ENCODE measurements around the gene NANOS2. TPM values are rescaled to one million over a fixed set of nuclear protein-coding genes. Genes with fewer than 3 reads are reported as not detected.

The NANOS2 gene
- total and polyA plus RNA-seq, 2 of the 13 experiments (the other 11 are each of a cell fraction or from before 2014, with no cell fraction given) = not detected

GRCh38 chr19:45901432-45901911 lies 13.1 kb downstream of the NANOS2 start (continued):
- TF ChIP-seq TOPORS (CRISPR knock-in tag; IDR thresholded peaks at IDR 0.05) (no peak), ZNF263 (CRISPR knock-in tag; IDR thresholded peaks at IDR 0.05) (no peak), ZNF724P (CRISPR knock-in tag; IDR thresholded peaks at IDR 0.05; ENCODE audit: borderline replicate concordance) (no peak), PITX1 (CRISPR knock-in tag; IDR thresholded peaks at IDR 0.05) (no peak), PRPF4 (IDR thresholded peaks at IDR 0.05; ENCODE audit: low read depth, low read length, poor library complexity, severe bottlenecking) (peak; percentile 39), CREB1 (IDR thresholded peaks at IDR 0.05) (no peak), CREB1 (CRISPR knock-in tag; IDR thresholded peaks at IDR 0.05) (no peak), SNAPC4 (CRISPR knock-in tag; IDR thresholded peaks at IDR 0.05) (no peak), ZNF740 (CRISPR knock-in tag; IDR thresholded peaks at IDR 0.05) (0 out of 2 replicates have a peak, but pooled peaks have one; percentile 27), SP1 (IDR thresholded peaks at IDR 0.05) (no peak), SP1 (CRISPR knock-in tag; IDR thresholded peaks at IDR 0.05) (0 out of 2 replicates have a peak, but pooled peaks have one; percentile 10), ZNF552 (CRISPR knock-in tag; IDR thresholded peaks at IDR 0.05; ENCODE audit: borderline replicate concordance) (no peak)
- TF ChIP-seq, protein P1, sequence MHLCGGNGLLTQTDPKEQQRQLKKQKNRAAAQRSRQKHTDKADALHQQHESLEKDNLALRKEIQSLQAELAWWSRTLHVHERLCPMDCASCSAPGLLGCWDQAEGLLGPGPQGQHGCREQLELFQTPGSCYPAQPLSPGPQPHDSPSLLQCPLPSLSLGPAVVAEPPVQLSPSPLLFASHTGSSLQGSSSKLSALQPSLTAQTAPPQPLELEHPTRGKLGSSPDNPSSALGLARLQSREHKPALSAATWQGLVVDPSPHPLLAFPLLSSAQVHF (CRISPR knock-in tag; IDR thresholded peaks at IDR 0.05) = no peak
- TF ChIP-seq, protein P2, sequence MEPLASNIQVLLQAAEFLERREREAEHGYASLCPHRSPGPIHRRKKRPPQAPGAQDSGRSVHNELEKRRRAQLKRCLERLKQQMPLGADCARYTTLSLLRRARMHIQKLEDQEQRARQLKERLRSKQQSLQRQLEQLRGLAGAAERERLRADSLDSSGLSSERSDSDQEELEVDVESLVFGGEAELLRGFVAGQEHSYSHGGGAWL (CRISPR knock-in tag; IDR thresholded peaks at IDR 0.05) = no peak
- TF ChIP-seq, protein P3, sequence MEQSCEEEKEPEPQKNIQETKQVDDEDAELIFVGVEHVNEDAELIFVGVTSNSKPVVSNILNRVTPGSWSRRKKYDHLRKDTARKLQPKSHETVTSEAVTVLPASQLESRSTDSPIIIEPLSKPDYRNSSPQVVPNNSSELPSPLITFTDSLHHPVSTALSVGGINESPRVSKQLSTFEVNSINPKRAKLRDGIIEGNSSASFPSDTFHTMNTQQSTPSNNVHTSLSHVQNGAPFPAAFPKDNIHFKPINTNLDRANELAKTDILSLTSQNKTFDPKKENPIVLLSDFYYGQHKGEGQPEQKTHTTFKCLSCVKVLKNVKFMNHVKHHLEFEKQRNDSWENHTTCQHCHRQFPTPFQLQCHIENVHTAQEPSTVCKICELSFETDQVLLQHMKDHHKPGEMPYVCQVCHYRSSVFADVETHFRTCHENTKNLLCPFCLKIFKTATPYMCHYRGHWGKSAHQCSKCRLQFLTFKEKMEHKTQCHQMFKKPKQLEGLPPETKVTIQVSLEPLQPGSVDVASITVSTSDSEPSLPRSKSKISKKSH (CRISPR knock-in tag; IDR thresholded peaks at IDR 0.05; ENCODE audit: borderline replicate concordance) = no peak
- TF ChIP-seq, protein P4, sequence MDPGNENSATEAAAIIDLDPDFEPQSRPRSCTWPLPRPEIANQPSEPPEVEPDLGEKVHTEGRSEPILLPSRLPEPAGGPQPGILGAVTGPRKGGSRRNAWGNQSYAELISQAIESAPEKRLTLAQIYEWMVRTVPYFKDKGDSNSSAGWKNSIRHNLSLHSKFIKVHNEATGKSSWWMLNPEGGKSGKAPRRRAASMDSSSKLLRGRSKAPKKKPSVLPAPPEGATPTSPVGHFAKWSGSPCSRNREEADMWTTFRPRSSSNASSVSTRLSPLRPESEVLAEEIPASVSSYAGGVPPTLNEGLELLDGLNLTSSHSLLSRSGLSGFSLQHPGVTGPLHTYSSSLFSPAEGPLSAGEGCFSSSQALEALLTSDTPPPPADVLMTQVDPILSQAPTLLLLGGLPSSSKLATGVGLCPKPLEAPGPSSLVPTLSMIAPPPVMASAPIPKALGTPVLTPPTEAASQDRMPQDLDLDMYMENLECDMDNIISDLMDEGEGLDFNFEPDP (CRISPR knock-in tag; conservative IDR thresholded peaks at IDR 0.05) = no peak
- TF ChIP-seq, protein P5, sequence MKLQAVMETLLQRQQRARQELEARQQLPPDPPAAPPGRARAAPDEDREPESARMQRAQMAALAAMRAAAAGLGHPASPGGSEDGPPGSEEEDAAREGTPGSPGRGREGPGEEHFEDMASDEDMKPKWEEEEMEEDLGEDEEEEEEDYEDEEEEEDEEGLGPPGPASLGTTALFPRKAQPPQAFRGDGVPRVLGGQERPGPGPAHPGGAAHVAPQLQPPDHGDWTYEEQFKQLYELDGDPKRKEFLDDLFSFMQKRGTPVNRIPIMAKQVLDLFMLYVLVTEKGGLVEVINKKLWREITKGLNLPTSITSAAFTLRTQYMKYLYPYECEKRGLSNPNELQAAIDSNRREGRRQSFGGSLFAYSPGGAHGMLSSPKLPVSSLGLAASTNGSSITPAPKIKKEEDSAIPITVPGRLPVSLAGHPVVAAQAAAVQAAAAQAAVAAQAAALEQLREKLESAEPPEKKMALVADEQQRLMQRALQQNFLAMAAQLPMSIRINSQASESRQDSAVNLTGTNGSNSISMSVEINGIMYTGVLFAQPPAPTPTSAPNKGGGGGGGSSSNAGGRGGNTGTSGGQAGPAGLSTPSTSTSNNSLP (IDR thresholded peaks at IDR 0.05; ENCODE audit: low read depth, low read length) = no peak

Measured in HepG2 (cell line).